BLaER1 (cell line): ENCODE measurements around the gene SPTLC1.

Experiments
- H3K27ac ChIP-seq: shearing (Covaris generic); formaldehyde crosslinking; 2 replicates; pipeline ENCODE4 v1.8.1; 2022
- H3K27me3 ChIP-seq: shearing (Covaris generic); formaldehyde crosslinking; 2 replicates; pipeline ENCODE4 v1.8.1; 2022
- H3K36me3 ChIP-seq: shearing (Covaris generic); formaldehyde crosslinking; 2 replicates; pipeline ENCODE4 v1.8.1; 2022
- H3K4me1 ChIP-seq: shearing (Covaris generic); formaldehyde crosslinking; 2 replicates; pipeline ENCODE4 v1.8.1; 2022
- H3K4me2 ChIP-seq: shearing (Covaris generic); formaldehyde crosslinking; 2 replicates; pipeline ENCODE4 v1.8.1; 2022
- H3K4me3 ChIP-seq: shearing (Covaris generic); formaldehyde crosslinking; 2 replicates; pipeline ENCODE4 v1.8.1; 2022
- H3K9ac ChIP-seq: shearing (Covaris generic); formaldehyde crosslinking; 2 replicates; pipeline ENCODE4 v1.8.1; 2022
- H3K9me3 ChIP-seq: shearing (Covaris generic); formaldehyde crosslinking; 2 replicates; pipeline ENCODE4 v1.8.1; 2022
- H4K20me1 ChIP-seq: shearing (Covaris generic); formaldehyde crosslinking; 2 replicates; pipeline ENCODE4 v1.8.1; 2022
- Cebpa-rat ChIP-seq: shearing (Covaris generic); IDR thresholded peaks from 2 replicates; pipeline ENCODE4 v1.8.1; 2022

SPTLC1 gene

DNA sequence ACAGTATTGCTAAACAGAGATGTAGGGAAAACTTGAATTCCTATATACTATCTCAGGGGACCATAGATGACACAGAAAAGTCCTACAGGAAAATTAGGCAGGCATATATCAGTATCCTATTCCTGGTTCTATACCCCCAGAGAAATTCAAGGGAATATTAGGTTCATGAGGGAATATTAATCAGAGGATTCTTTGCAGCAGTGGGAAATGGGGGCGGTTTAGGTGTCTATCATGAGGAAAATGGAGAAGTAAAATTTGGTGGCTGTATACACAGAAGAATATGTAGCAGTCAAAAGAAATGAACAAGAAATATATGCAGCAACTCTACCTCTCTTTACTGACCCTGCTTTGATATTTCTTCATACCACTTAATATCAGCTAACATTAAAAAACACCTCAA lies 20.0 kb downstream of the SPTLC1 start:
- TF ChIP-seq Cebpa-rat = no peak
- Histone ChIP-seq H3K4me2 (no peak overlapping the region), H4K20me1 (peaks cover 16% of the 10 kb centered on the region; the same call in 1 of the 2 replicates), H3K27me3 (no peaks in the 10 kb centered on the region), H3K27ac (no peak overlapping the region), H3K9ac (no peak overlapping the region), H3K36me3 (peaks cover 49% of the 10 kb centered on the region), H3K9me3 (0 out of 2 replicates have a peak, but pooled peaks cover 5% of the 10 kb centered on the region), H3K4me1 (no peaks in the 10 kb centered on the region), H3K4me3 (no peak overlapping the region)

DNA sequence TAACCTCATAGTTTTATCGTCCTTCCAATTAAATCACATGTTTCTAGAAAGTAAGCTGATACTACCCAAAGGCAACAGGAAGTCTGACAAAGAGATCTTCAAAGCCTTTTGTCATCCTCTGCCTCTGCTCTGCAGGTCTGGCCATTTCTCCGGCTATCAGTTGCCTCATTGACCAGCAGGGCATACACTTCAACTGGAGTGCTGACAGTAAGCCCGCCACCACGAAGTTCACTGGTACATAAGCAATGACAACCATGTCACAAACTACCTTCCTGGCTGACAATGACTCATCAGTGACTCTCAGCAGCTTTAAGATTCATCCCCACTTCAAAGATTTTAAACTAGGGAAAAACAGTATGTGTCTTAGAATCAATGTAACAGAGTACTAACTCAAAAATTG lies 20.6 kb downstream of the SPTLC1 start:
- no peak overlapping the region for H3K4me2 ChIP-seq
- H3K4me3 ChIP-seq = no peak overlapping the region
- H3K27me3 ChIP-seq = no peaks in the 10 kb centered on the region
- H3K9ac ChIP-seq = no peak overlapping the region
- H3K4me1 ChIP-seq = no peaks in the 10 kb centered on the region
- H3K27ac ChIP-seq = no peak overlapping the region
- peaks cover 16% of the 10 kb centered on the region; the same call in 1 of the 2 replicates for H4K20me1 ChIP-seq
- H3K9me3 ChIP-seq = 0 out of 2 replicates have a peak, but pooled peaks cover 5% of the 10 kb centered on the region
- no peak for TF ChIP-seq Cebpa-rat
- peaks cover 49% of the 10 kb centered on the region for H3K36me3 ChIP-seq

DNA sequence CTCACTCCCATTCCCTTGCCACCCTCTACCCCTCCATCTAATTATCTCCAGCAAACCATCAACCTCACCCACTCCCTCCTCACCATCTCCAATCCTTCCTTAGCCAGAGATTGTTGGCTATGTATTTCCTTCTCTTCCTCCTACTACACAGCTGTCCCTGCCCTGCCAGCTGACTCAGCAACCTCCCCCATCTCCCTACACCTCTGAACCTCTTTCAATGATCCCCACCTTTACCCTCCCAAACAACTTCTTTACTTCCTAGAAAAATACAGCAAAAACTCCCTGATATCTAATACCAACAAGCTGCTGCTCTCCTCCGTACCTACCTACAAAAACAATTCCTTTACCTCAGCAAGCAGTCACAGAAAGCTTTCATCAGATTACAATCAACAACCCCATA lies 37.3 kb downstream of the SPTLC1 start:
- no peaks in the 10 kb centered on the region for H3K4me1 ChIP-seq
- no peak overlapping the region for H3K27ac ChIP-seq
- H3K27me3 ChIP-seq = no peaks in the 10 kb centered on the region

DNA sequence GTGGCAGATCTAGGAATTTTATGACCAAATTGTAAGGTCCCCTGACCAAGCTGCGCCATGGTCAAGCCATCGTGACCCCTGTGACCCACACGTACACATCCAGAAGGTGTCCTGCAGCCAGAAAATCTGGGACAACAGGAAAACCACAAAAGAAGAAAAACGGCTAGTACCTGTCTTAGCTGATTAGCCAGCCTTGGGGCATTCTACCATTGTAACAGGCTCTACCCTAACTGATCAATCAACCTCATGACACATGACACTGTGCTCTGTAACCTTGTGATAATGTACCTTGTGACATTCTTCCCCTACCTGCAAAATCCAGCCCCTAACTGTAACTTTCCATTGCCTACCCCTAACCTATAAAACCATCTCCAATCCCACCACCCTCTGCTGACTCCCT lies 43.6 kb downstream of the SPTLC1 start:
- Histone ChIP-seq H4K20me1 (no peaks in the 10 kb centered on the region; the same call in 1 of the 2 replicates), H3K4me2 (no peak overlapping the region), H3K9ac (no peak overlapping the region), H3K36me3 (peaks cover 95% of the 10 kb centered on the region), H3K27ac (no peak overlapping the region), H3K4me3 (no peak overlapping the region), H3K9me3 (no peaks in the 10 kb centered on the region), H3K27me3 (no peaks in the 10 kb centered on the region), H3K4me1 (no peaks in the 10 kb centered on the region)
- TF ChIP-seq Cebpa-rat = no peak

More for the DNA sequence above, 37.3 kb downstream of the SPTLC1 start:
- H3K9me3 ChIP-seq = no peaks in the 10 kb centered on the region
- H3K4me2 ChIP-seq = no peak overlapping the region
- H3K36me3 ChIP-seq = peaks cover 89% of the 10 kb centered on the region
- TF ChIP-seq Cebpa-rat = no peak
- no peak overlapping the region for H3K9ac ChIP-seq
- H4K20me1 ChIP-seq = no peaks in the 10 kb centered on the region
- no peak overlapping the region for H3K4me3 ChIP-seq

DNA sequence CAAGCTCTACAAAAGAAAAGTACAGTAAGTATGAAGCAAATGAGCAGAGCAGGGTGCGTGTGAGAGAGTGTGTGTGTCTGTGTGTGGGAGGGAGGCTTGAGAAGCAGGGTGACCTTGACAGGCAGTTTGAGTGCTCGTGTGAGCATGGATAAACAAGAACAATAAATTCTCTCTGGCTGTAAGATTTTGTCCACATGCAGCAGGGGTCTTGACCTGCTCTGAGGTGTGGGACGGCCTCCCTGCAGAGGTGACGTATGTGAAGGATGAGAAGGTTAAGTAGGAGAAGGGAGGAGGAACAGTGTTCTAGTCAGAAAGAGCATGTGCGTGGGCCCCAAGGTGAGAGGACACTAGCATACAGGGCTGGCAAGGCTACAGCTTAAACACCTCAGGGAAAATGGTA lies 49.0 kb downstream of the SPTLC1 start:
- Histone ChIP-seq H3K4me1 (no peaks in the 10 kb centered on the region), H3K27me3 (no peaks in the 10 kb centered on the region), H3K36me3 (peaks cover 86% of the 10 kb centered on the region), H3K9ac (no peak overlapping the region), H3K4me2 (no peak overlapping the region), H3K9me3 (peaks cover 21% of the 10 kb centered on the region), H3K4me3 (no peak overlapping the region), H4K20me1 (no peaks in the 10 kb centered on the region), H3K27ac (no peak overlapping the region)
- no peak for TF ChIP-seq Cebpa-rat

DNA sequence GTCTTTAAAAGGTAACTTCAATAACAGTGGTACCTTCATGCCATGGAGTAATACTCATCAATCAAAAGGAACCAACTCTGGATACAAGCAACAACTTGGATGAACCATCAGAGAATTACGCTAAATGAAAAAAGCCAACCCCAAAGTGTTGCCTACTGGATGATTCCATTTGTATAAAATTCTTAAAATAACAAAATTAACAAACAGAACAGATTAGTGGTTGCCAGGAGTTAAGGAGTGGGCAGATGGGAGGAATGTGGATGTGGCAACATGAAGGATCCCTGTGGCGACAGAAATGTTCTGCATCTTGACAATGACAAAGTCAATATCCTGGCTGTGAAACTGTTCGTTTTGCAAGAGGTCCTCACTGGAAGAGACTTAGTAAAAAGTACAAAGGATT lies 50.5 kb downstream of the SPTLC1 start:
- H3K36me3 ChIP-seq = peaks cover 91% of the 10 kb centered on the region
- no peak overlapping the region for H3K4me3 ChIP-seq
- H3K9ac ChIP-seq = no peak overlapping the region
- no peak overlapping the region for H3K4me2 ChIP-seq
- no peaks in the 10 kb centered on the region for H4K20me1 ChIP-seq
- H3K9me3 ChIP-seq = peaks cover 28% of the 10 kb centered on the region
- no peak overlapping the region for H3K27ac ChIP-seq
- H3K4me1 ChIP-seq = no peaks in the 10 kb centered on the region
- no peak for TF ChIP-seq Cebpa-rat
- no peaks in the 10 kb centered on the region for H3K27me3 ChIP-seq

DNA sequence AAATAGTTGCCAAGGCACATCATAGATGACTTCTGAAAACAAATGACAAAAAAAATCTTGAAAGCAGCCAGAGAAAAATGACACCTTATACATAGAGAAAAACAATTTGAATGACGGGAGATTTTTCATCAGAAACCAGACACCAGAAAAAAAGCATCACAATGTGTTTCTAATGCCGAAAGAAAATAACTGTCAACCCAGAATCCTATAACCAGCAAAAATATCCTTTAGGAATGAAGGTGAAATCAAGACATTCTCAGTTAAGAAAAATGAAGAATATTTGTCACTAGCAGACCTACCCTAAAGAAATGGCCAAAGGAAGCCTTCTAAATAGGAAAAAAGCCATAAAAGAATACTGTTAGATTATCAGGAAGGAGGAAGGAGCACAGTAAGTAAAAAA lies 54.0 kb downstream of the SPTLC1 start:
- Histone ChIP-seq H3K9ac (no peak overlapping the region), H4K20me1 (no peaks in the 10 kb centered on the region), H3K36me3 (peaks cover 84% of the 10 kb centered on the region), H3K27me3 (no peaks in the 10 kb centered on the region), H3K27ac (no peak overlapping the region), H3K4me1 (no peaks in the 10 kb centered on the region), H3K9me3 (peaks cover 28% of the 10 kb centered on the region), H3K4me2 (no peak overlapping the region), H3K4me3 (no peak overlapping the region)
- TF ChIP-seq Cebpa-rat = no peak

DNA sequence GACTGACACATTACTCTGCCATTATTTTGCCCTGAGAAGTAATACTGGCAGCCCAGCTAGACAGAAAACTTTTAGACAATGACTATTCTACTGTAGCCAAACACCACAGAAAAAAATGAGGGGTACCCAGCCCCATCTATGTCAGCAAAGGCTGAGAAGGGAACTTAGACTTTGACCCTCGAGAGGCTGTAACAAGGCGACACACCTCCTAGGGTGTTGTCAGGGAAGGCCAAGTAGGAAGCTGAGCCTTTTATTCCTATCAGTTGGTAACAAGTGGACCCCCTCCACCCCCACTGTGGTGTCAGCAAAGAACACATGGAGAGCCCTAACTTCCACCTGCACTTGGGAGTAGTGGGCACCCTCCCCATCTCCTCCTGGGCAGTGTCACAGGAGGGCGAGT lies 55.6 kb downstream of the SPTLC1 start:
- Histone ChIP-seq H3K36me3 (peaks cover 84% of the 10 kb centered on the region), H3K4me2 (no peak overlapping the region)

DNA sequence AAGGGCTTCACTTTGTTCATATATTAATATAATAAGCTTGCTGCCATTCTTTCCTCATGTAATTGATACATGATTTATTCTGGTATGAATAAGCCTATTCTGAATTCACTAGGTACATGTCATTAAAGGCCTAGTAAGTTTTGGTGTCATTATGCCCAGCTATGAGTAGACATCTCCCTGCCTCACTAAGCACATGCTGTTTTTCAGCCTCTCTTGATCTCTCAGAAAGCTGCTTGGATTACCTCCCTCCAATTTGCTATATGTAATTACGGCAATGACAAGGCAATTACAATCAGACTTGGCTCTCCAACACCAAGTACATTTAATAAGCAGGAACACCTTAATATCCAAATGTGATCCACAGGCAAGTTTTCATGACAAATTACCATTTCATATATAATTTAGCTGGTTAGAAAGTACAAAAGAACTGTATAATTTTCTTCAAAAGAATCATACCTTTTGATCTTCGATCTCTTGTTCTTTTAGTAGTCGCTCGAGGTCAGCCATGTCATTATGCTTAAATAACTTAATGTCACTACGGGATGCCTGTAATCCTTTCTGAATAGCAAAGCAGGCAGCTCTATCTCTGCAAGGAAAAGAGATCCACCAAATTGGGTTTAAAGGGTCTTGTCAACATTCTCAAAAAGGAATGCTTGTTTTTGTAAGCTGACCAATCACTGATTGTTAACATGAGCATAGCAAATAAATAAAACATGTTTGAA lies 56.3 kb downstream of the SPTLC1 start:
- H4K20me1 ChIP-seq = no peaks in the 10 kb centered on the region
- H3K27me3 ChIP-seq = no peaks in the 10 kb centered on the region
- H3K36me3 ChIP-seq = peaks cover 84% of the 10 kb centered on the region
- H3K9ac ChIP-seq = no peak overlapping the region
- TF ChIP-seq Cebpa-rat = no peak
- H3K9me3 ChIP-seq = peaks cover 28% of the 10 kb centered on the region
- H3K4me3 ChIP-seq = no peak overlapping the region
- H3K4me2 ChIP-seq = no peak overlapping the region
- no peaks in the 10 kb centered on the region for H3K4me1 ChIP-seq
- H3K27ac ChIP-seq = no peak overlapping the region

More for the DNA sequence above, 55.6 kb downstream of the SPTLC1 start:
- no peak for TF ChIP-seq Cebpa-rat
- Histone ChIP-seq H3K4me1 (no peaks in the 10 kb centered on the region), H3K27me3 (no peaks in the 10 kb centered on the region), H3K9ac (no peak overlapping the region), H4K20me1 (no peaks in the 10 kb centered on the region), H3K4me3 (no peak overlapping the region), H3K27ac (no peak overlapping the region), H3K9me3 (peaks cover 28% of the 10 kb centered on the region)

DNA sequence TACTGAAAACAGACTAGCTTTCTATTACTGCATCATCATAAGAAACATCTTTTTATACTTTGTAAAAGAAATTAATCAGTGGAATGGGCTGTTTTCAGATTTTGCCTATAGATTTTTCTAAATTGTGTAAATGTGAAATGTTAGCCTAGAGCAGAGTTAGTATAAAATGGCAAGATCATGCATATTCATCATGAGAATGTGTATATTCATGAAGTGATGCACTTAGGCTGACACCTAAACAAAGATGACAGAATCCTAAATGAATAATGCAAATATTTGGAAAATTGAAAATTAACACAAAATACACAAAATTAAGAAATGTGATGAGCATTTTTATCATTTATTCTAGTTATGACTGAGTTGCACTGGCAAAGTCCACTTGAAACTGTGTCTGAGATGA lies 57.2 kb downstream of the SPTLC1 start:
- peaks cover 86% of the 10 kb centered on the region for H3K36me3 ChIP-seq
- no peak overlapping the region for H3K4me2 ChIP-seq
- no peak for TF ChIP-seq Cebpa-rat
- no peak overlapping the region for H3K9ac ChIP-seq
- H3K27me3 ChIP-seq = no peaks in the 10 kb centered on the region
- no peaks in the 10 kb centered on the region for H4K20me1 ChIP-seq
- H3K4me1 ChIP-seq = no peaks in the 10 kb centered on the region
- H3K4me3 ChIP-seq = no peak overlapping the region
- no peak overlapping the region for H3K27ac ChIP-seq
- peaks cover 26% of the 10 kb centered on the region for H3K9me3 ChIP-seq
